GM12878 (cell line): ENCODE measurements around the gene CFAP65. TPM values are rescaled to one million over a fixed set of nuclear protein-coding genes. Genes with fewer than 3 reads are reported as not detected.

Source experiments
- ATAC-seq: fragments of 200-7000 bp; cut with Tn5 transposase; 3 replicates; pipeline ENCODE4 v1.9.1; 2020; ENCODE audit warnings: mild to moderate bottlenecking, moderate library complexity
- BruUV-seq: library from RNA; stranded (reverse); fragments of 400-500 nt; replicated peaks from 2 replicates; lab custom pipeline; 2021; lab: Mats Ljungman, UMichigan
- CTCF ChIA-PET: fragments of 300-600 bp; sonication (Branson Sonifier 250); formaldehyde crosslinking; extraction: SDS; loops from one replicate; lab custom pipeline; 2021; ENCODE audit warnings: inconsistent platforms; lab: Yijun Ruan, JAX
- POLR2A ChIA-PET: fragments of 350-600 bp; formaldehyde crosslinking; extraction: SDS; loops from one replicate; lab custom pipeline; 2021; ENCODE audit warnings: inconsistent platforms; lab: Charles Lee
- RAD21 ChIA-PET: fragments of 300-600 bp; sonication (Branson Sonifier 250); formaldehyde crosslinking; loops from one replicate; lab custom pipeline; 2023; ENCODE audit warnings: antibody characterized with exemption; ENCODE audit not compliant: unreplicated experiment; lab: Charles Lee
- SMC1A ChIA-PET: fragments of 300-600 bp; sonication (Branson Sonifier 250); formaldehyde crosslinking; loops from one replicate; lab custom pipeline; 2023; ENCODE audit not compliant: unreplicated experiment, uncharacterized antibody; lab: Charles Lee
- DNase-seq: peaks from one replicate; pipeline ENCODE4 v3.0.0-alpha.2; 2011; ENCODE audit warnings: low read depth, low spot score
- FAIRE-seq: peaks from 3 replicates; lab custom pipeline; 2011; peaks lifted over from hg19 to GRCh38; lab: Jason Lieb, UNC
- H2AFZ ChIP-seq: 2 replicates; pipeline ENCODE4 v1.6.0; 2011; ENCODE audit warnings: low read depth, low read length, control low read depth; ENCODE audit not compliant: control insufficient read depth
- H3K27ac ChIP-seq: 2 replicates; pipeline ENCODE4 v1.5.1; 2011; ENCODE audit warnings: control low read depth; ENCODE audit not compliant: control insufficient read depth, insufficient read depth
- H3K27me3 ChIP-seq, 2 experiments: replicated peaks in 1 of 2; 2 replicates each; pipeline versions ENCODE4 v1.6.0 to v1.6.1; 2011; ENCODE audit warnings: low read length in 1 of 2; ENCODE audit not compliant: control insufficient read depth in 2 of 2, insufficient read depth in 2 of 2
- H3K36me3 ChIP-seq, 2 experiments: 2 replicates each; pipeline ENCODE4 v1.5.1; 2011; ENCODE audit warnings: low read length in 1 of 2; ENCODE audit not compliant: control insufficient read depth in 2 of 2, insufficient read depth in 2 of 2
- H3K4me1 ChIP-seq: 2 replicates; pipeline ENCODE4 v1.6.1; 2011; ENCODE audit warnings: mild to moderate bottlenecking, low read length, moderate library complexity, mixed read lengths; ENCODE audit not compliant: control insufficient read depth, insufficient read depth
- H3K4me2 ChIP-seq: 2 replicates; pipeline ENCODE4 v1.6.0; 2011; ENCODE audit warnings: control low read depth; ENCODE audit not compliant: control insufficient read depth, insufficient read depth
- H3K4me3 ChIP-seq: fragments of 200-600 bp; sonication (generic); 2 replicates; pipeline ENCODE4 v1.5.1; 2016
- H3K79me2 ChIP-seq: 2 replicates; pipeline ENCODE4 v1.6.0; 2011; ENCODE audit warnings: low read length; ENCODE audit not compliant: control insufficient read depth, insufficient read depth
- H3K9ac ChIP-seq: 2 replicates; pipeline ENCODE4 v1.8.0; 2011; ENCODE audit warnings: low read length, control low read depth, mixed read lengths; ENCODE audit not compliant: control insufficient read depth, insufficient read depth
- H3K9me3 ChIP-seq: replicated peaks from 3 replicates; pipeline ENCODE4 v1.5.1; 2011; ENCODE audit warnings: mild to moderate bottlenecking, low read length; ENCODE audit not compliant: control insufficient read depth, insufficient read depth
- H4K20me1 ChIP-seq: 2 replicates; pipeline ENCODE4 v1.6.0; 2011; ENCODE audit not compliant: control insufficient read depth, insufficient read depth
- ASH2L ChIP-seq: fragments of 300-600, 200-600 bp; sonication (generic); IDR thresholded peaks from 2 replicates; pipeline ENCODE4 v1.6.1; 2017; ENCODE audit warnings: low read depth, mild to moderate bottlenecking, borderline replicate concordance
- ATF3 ChIP-seq: IDR thresholded peaks from 2 replicates; pipeline ENCODE4 v1.6.1; 2011; ENCODE audit warnings: low read depth, mild to moderate bottlenecking, low read length, moderate library complexity, borderline replicate concordance; ENCODE audit errors: extremely low read depth
- BACH1 ChIP-seq: fragments of 450-650 bp; IDR thresholded peaks from 2 replicates; pipeline ENCODE4 v1.6.1; 2017; ENCODE audit warnings: mild to moderate bottlenecking, borderline replicate concordance
- CEBPB ChIP-seq, 2 experiments: fragments of 150-350 bp in 1 of 2; IDR thresholded peaks; 2 replicates each; pipeline ENCODE4 v1.6.1; 2012 to 2014; ENCODE audit warnings: low read depth in 2 of 2, low read length in 2 of 2, borderline replicate concordance in 1 of 2, inconsistent platforms in 1 of 2
- CREM ChIP-seq: IDR thresholded peaks from 2 replicates; pipeline ENCODE4 v1.6.1; 2014; ENCODE audit warnings: antibody characterized with exemption, low read depth
- ELK1 ChIP-seq: IDR thresholded peaks from 2 replicates; pipeline ENCODE4 v1.6.1; 2012; ENCODE audit warnings: low read depth, low read length, improper control_type of control experiment
- ETV6 ChIP-seq, 2 experiments: fragments of 450-650 bp in 1 of 2; IDR thresholded peaks in 1 of 2; conservative IDR thresholded peaks in 1 of 2; 2 replicates each; pipeline ENCODE4 v1.6.1; 2014; ENCODE audit warnings: antibody characterized with exemption in 1 of 2, borderline replicate concordance in 1 of 2, low read depth in 1 of 2, mild to moderate bottlenecking in 1 of 2, moderate library complexity in 1 of 2
- FOS ChIP-seq: IDR thresholded peaks from 3 replicates; pipeline ENCODE4 v1.6.1; 2011; ENCODE audit warnings: borderline replicate concordance; ENCODE audit not compliant: insufficient read length; ENCODE audit errors: extremely low read depth
- HSF1 ChIP-seq: fragments of 150-350 bp; IDR thresholded peaks from 2 replicates; pipeline ENCODE4 v1.6.1; 2014; ENCODE audit warnings: mild to moderate bottlenecking, low read depth, low read length
- LARP7 ChIP-seq: fragments of 450-650 bp; IDR thresholded peaks from 2 replicates; pipeline ENCODE4 v1.6.1; 2017; ENCODE audit warnings: mild to moderate bottlenecking
- MEF2A ChIP-seq: IDR thresholded peaks from 2 replicates; pipeline ENCODE4 v1.6.1; 2011; ENCODE audit warnings: low read depth, mild to moderate bottlenecking, low read length, moderate library complexity; ENCODE audit not compliant: insufficient read depth
- MLLT1 ChIP-seq: fragments of 450-650 bp; IDR thresholded peaks from 2 replicates; pipeline ENCODE4 v1.6.1; 2016; ENCODE audit warnings: mild to moderate bottlenecking
- MTA2 ChIP-seq: fragments of 450-650 bp; IDR thresholded peaks from 2 replicates; pipeline ENCODE4 v1.6.1; 2016; ENCODE audit warnings: low read depth, mild to moderate bottlenecking, moderate library complexity
- MYB ChIP-seq: fragments of 150-350 bp; IDR thresholded peaks from 2 replicates; pipeline ENCODE4 v1.6.1; 2014; ENCODE audit warnings: mild to moderate bottlenecking, low read depth, low read length, borderline replicate concordance
- NFYA ChIP-seq: IDR thresholded peaks from 2 replicates; pipeline ENCODE4 v1.6.1; 2011; ENCODE audit warnings: low read depth, mild to moderate bottlenecking, low read length, improper control_type of control experiment, borderline replicate concordance
- PAX5 ChIP-seq: IDR thresholded peaks from 2 replicates; pipeline ENCODE4 v1.6.1; 2011; ENCODE audit warnings: low read depth, low read length, borderline replicate concordance
- POLR2AphosphoS2 ChIP-seq: IDR thresholded peaks from 2 replicates; pipeline ENCODE4 v1.6.1; 2011; ENCODE audit warnings: low read depth, mild to moderate bottlenecking, low read length, improper control_type of control experiment, moderate library complexity
- RAD51 ChIP-seq: fragments of 450-650 bp; IDR thresholded peaks from 2 replicates; pipeline ENCODE4 v1.6.1; 2016; ENCODE audit warnings: moderate library complexity, mild to moderate bottlenecking, inconsistent platforms
- SREBF1 ChIP-seq: IDR thresholded peaks from 2 replicates; pipeline ENCODE4 v1.6.1; 2012; ENCODE audit warnings: mild to moderate bottlenecking, low read length
- STAT1 ChIP-seq: fragments of 450-650 bp; conservative IDR thresholded peaks from 2 replicates; pipeline ENCODE4 v1.6.1; 2014; ENCODE audit warnings: antibody characterized with exemption, mild to moderate bottlenecking
- WGBS: methylation state at CpG from one replicate; pipeline ENCODE4 v1.1.6; 2016; ENCODE audit warnings: low lambda C conversion rate; ENCODE audit not compliant: insufficient replicate concordance, insufficient coverage; ENCODE audit errors: missing lambda C conversion rate; 5-methylcytosine and 5-hydroxymethylcytosine counted together
- in situ Hi-C: fragments of 300-500 bp; cut with MboI; formaldehyde crosslinking; loops from 9 replicates; pipeline ENCODE4 v1.14.3; 2018; ENCODE audit warnings: mixed read lengths
- intact Hi-C: fragments of 100-400 bp; cut with micrococcal nuclease; formaldehyde crosslinking; loops from one replicate; pipeline ENCODE4 v1.14.2; 2022; ENCODE audit not compliant: unreplicated experiment
- polyA plus RNA-seq, 11 experiments: library from polyadenylated mRNA; depleted of rRNA in 4 of 11; unstranded in 6 of 11; stranded (reverse) in 5 of 11; fragments of >200 nt; fragmentation: Nextera tagmentation in 4 of 11; fragmentation: Illumina TruSeq in 1 of 11; extraction: Ambion mirVana in 4 of 11; extraction: Trizol in 1 of 11; gene quantifications; 1 replicate in 1 of 11; 2 replicates in 10 of 11; pipeline versions ENCODE4 v1.2.1 to v1.2.3, GENCODE V29; 2011 to 2016; ENCODE audit warnings: inconsistent platforms in 2 of 11, missing spikeins in 2 of 11, low read depth in 1 of 11
- total RNA-seq, 4 experiments: library from RNA; depleted of rRNA in 3 of 4; stranded (reverse); fragments of >200 nt in 3 of 4; fragmentation: Illumina TruSeq in 1 of 4; extraction: Trizol in 1 of 4; gene quantifications; 2 replicates each; pipeline versions ENCODE4 v1.2.1 to v1.2.3, GENCODE V29; 2013 to 2021

The CFAP65 gene
- total and polyA plus RNA-seq, 10 of the 15 experiments (the other 5 are each of a cell fraction or from before 2014, with no cell fraction given) = not detected

- no peaks in the 10 kb centered on the region for H3K79me2 ChIP-seq
- H3K9ac ChIP-seq = no peak overlapping the region
- no peak overlapping the region for H3K27ac ChIP-seq
- no peak overlapping the region for H3K4me3 ChIP-seq
- CTCF ChIA-PET = no interaction called here
- SMC1A ChIA-PET = no interaction called here
- intact Hi-C loops = no loop called here
- FAIRE-seq (no peak), ATAC-seq (no peak), DNase-seq (no peak)
- POLR2A ChIA-PET = no interaction called here
- RAD21 ChIA-PET = no interaction called here
- BruUV-seq = no TSS peak
- WGBS = 16% methylated on average over 4 of the region's 4 CpGs
- no peak overlapping the region for H3K4me2 ChIP-seq
- no peaks in the 10 kb centered on the region for H3K36me3 ChIP-seq
- no peaks in the 10 kb centered on the region for H3K4me1 ChIP-seq
- H2AFZ ChIP-seq = no peak overlapping the region
- H3K27me3 ChIP-seq = peaks cover 12 to 16% of the 10 kb centered on the region in 2 experiments; a peak in 3 of 4 replicates
- in situ Hi-C loops = no loop called here
- no peaks in the 10 kb centered on the region for H4K20me1 ChIP-seq
- no peaks in the 10 kb centered on the region for H3K9me3 ChIP-seq
- TF ChIP-seq BACH1 (no peak), CREM (no peak), MTA2 (no peak), NFYA (no peak), MEF2A (no peak), PAX5 (no peak), CEBPB (IDR thresholded peaks at IDR 0.05; ENCODE audit: borderline replicate concordance in 1 of 2, low read depth in 2 of 2, low read length in 2 of 2) (no peak), ASH2L (no peak), ETV6 (conservative IDR thresholded peaks at IDR 0.05 in 1 of 2, IDR thresholded peaks at IDR 0.05 in 1 of 2; ENCODE audit: borderline replicate concordance in 1 of 2, low read depth in 1 of 2) (no peak), FOS (no peak), HSF1 (no peak), POLR2AphosphoS2 (no peak), SREBF1 (no peak), STAT1 (no peak), RAD51 (no peak), MYB (no peak), LARP7 (no peak), ATF3 (no peak), MLLT1 (no peak), ELK1 (no peak)
Measured at GRCh38 chr2:218961229-218961628, 80.1 kb downstream of the CFAP65 start.
